ENCODE measurements around the gene TMSB4X.
A peak's percentile ranks its signal among the peaks of the same experiment; 100 is the strongest.
"Not testable (repeated sequence)": the region's sequence is repeated elsewhere in the genome, so short reads cannot be mapped to it uniquely, and the experiment has no call there.

TMSB4X gene

GRCh38 chrX:12976819-12977732, 2.2 kb downstream of the TMSB4X start:
- DNase-seq = not testable (repeated sequence)

GRCh38 chrX:12977761-12978204, 2.9 kb downstream of the TMSB4X start:
- no peak for DNase-seq

GRCh38 chrX:12978205-12979025, 3.5 kb downstream of the TMSB4X start:
- no peak for DNase-seq

GRCh38 chrX:12979026-12979607, 4.2 kb downstream of the TMSB4X start:
- DNase-seq = no peak

GRCh38 chrX:12979616-12980015, 4.7 kb downstream of the TMSB4X start:
- DNase-seq = no peak

- not testable (repeated sequence) for DNase-seq
Measured at GRCh38 chrX:12980039-12980438, 5.1 kb downstream of the TMSB4X start.

GRCh38 chrX:12981880-12982279, 7.0 kb downstream of the TMSB4X start:
- no peak for DNase-seq

GRCh38 chrX:12984603-12985319, 9.9 kb downstream of the TMSB4X start:
- DNase-seq = peak; percentile 17

- no peak for DNase-seq
Measured at GRCh38 chrX:12985331-12985730, 10.4 kb downstream of the TMSB4X start.

- DNase-seq = no peak
Measured at GRCh38 chrX:12986164-12986779, 11.4 kb downstream of the TMSB4X start.

GRCh38 chrX:12986886-12987285, 12.0 kb downstream of the TMSB4X start:
- no peak for DNase-seq

GRCh38 chrX:12987340-12987739, 12.4 kb downstream of the TMSB4X start:
- no peak for DNase-seq

GRCh38 chrX:12987900-12988594, 13.1 kb downstream of the TMSB4X start:
- DNase-seq = no peak

GRCh38 chrX:12988797-12989196, 13.9 kb downstream of the TMSB4X start:
- peak; percentile 66 for DNase-seq

- no peak for DNase-seq
Measured at GRCh38 chrX:12989461-12989860, 14.6 kb downstream of the TMSB4X start.

- no peak for DNase-seq
Measured at GRCh38 chrX:12991575-12991974, 16.7 kb downstream of the TMSB4X start.

GRCh38 chrX:12992544-12993118, 17.7 kb downstream of the TMSB4X start:
- DNase-seq = no peak

- no peak for DNase-seq
Measured at GRCh38 chrX:12993826-12994225, 18.9 kb downstream of the TMSB4X start.

- no peak for DNase-seq
Measured at GRCh38 chrX:12994321-12994720, 19.4 kb downstream of the TMSB4X start.

- DNase-seq = no peak
Measured at GRCh38 chrX:12996934-12997435, 22.1 kb downstream of the TMSB4X start.
